GM21619 (cell line): ENCODE data around the gene CDC27.
"Not testable (repeated sequence)": the region's sequence is repeated elsewhere in the genome, so short reads cannot be mapped to it uniquely, and the experiment has no call there.

Source experiments
- ATAC-seq: cut with Tn5 transposase; IDR thresholded peaks from one replicate; pipeline ENCODE4 v1.9.1; 2021; ENCODE audit not compliant: unreplicated experiment

The CDC27 gene, protein sequence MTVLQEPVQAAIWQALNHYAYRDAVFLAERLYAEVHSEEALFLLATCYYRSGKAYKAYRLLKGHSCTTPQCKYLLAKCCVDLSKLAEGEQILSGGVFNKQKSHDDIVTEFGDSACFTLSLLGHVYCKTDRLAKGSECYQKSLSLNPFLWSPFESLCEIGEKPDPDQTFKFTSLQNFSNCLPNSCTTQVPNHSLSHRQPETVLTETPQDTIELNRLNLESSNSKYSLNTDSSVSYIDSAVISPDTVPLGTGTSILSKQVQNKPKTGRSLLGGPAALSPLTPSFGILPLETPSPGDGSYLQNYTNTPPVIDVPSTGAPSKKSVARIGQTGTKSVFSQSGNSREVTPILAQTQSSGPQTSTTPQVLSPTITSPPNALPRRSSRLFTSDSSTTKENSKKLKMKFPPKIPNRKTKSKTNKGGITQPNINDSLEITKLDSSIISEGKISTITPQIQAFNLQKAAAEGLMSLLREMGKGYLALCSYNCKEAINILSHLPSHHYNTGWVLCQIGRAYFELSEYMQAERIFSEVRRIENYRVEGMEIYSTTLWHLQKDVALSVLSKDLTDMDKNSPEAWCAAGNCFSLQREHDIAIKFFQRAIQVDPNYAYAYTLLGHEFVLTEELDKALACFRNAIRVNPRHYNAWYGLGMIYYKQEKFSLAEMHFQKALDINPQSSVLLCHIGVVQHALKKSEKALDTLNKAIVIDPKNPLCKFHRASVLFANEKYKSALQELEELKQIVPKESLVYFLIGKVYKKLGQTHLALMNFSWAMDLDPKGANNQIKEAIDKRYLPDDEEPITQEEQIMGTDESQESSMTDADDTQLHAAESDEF

GRCh38 chr17:47188876-47189731 lies at the start of gene CDC27:
Gene CDC27, minus strand, starts transcription at chr17:47189295. Its CDS starts 123 bp downstream, at chr17:47189172.
- peak; percentile 90 for ATAC-seq

DNA sequence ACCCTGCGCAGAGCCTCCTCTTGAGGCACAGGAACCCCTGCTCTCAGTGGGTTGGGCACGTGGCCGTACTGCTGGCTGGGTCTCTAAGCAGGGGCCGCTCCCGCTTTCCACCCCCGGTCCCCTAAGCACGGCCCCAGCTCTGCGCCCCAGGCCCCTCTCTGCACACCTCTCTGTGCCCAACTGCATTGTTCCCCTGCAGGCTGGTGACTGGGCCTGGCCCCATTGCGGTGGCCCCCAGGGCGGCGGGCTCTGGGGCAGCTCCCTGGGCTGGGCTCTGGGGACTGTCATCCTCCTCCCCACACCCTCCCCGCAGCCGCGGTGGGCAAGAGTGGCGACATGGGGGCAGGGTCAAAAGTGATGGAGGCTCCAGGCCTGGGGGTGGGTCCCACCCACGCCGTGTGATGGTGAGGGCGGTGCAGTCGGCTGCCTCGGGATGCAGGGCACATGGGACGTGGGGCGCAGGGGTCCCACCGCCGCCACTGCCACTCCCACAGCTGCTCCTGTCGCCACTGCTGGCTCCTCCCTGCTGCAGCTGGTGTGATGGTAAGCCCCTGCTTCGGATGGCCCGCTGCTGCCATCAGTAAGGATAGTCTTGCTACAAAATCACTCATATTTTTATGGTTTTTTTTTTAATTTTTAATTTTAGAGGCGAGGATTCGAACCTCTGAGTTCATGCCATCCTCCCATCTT lies 49.4 kb upstream of the CDC27 start:
- ATAC-seq = no peak

DNA sequence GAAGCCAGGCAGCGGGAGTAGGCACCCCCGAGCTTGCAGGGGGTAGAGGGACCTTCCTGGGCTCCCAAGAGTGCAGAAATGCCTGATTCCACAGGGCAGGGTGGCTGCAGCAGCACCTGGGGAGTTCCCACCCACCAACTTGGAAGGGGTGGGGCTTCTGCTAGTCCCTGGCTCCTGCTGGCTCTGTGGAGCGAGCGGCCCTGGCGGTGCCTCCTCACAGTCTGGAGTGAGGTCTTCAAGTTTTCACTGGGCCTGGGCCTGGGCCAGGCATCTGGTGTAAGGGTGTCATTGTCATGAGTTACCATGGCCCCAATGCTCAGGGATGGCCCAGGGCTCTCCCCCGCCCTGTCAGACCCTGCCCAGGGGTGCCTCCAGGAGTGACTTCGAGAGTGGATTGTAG lies 48.7 kb upstream of the CDC27 start:
- ATAC-seq = no peak

- ATAC-seq = no peak
These were observed 46.8 kb upstream of the CDC27 start for GRCh38 chr17:47235923-47236322.

DNA sequence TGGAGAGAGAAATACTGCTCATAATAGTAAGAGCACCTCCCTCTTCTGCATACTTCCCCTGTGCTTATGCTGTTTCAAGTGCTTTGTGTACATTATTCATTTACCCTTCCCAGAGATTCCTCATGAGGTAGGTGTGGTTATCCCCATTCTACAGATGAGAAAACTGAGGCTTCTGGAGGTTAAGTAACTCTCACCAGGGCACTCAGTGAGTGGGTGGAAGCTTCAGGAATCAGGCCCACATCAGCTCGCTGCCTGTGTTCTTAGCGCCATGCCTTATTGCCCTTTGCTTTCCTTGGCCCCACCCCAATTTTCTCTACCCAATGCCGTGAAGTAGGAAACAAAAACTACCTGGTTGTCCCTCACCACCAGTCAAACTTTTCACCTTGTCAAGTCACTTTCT lies 46.4 kb upstream of the CDC27 start:
- no peak for ATAC-seq

DNA sequence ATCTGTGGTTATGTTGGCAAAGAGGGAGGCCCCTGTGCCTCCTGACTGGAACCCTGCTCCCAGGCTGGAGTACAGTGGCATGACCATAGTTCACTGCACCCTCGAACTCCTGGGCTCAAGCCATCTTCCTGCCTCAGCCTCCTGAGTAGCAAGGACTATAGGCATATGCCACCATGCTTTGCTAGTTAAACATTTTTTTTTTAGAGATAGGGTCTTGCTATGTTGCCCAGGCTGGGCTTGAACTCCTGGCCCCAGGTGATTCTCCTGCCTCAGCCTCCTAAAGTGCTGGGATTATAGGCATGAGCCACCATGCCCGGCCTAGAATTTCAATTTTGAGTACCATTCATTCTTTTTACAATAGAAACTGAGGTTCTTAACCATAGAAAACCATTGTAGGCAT lies 43.4 kb upstream of the CDC27 start:
- ATAC-seq = no peak

- no peak for ATAC-seq
These were observed 42.8 kb upstream of the CDC27 start for GRCh38 chr17:47231866-47232265.

DNA sequence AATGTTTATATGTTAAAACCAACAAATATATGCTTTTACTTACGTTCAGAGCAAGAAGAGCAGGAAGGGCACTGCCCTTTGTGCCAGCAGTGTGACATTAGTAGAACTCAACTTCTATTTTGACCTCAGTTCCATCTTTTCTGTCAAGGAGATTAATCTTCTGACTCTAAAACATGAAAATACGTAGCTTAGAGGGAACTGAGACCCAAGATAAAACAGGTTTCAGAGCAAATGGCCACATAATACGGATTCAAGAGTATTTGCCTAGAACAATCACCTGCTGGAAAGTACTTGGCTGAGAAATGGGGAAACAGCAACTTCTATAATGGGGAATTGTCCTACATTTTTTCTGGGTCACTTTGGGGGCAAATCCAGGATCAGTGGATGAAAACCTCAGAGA lies 42.2 kb upstream of the CDC27 start:
- ATAC-seq = no peak

- ATAC-seq = no peak
These were observed 41.8 kb upstream of the CDC27 start for GRCh38 chr17:47230864-47231263.

DNA sequence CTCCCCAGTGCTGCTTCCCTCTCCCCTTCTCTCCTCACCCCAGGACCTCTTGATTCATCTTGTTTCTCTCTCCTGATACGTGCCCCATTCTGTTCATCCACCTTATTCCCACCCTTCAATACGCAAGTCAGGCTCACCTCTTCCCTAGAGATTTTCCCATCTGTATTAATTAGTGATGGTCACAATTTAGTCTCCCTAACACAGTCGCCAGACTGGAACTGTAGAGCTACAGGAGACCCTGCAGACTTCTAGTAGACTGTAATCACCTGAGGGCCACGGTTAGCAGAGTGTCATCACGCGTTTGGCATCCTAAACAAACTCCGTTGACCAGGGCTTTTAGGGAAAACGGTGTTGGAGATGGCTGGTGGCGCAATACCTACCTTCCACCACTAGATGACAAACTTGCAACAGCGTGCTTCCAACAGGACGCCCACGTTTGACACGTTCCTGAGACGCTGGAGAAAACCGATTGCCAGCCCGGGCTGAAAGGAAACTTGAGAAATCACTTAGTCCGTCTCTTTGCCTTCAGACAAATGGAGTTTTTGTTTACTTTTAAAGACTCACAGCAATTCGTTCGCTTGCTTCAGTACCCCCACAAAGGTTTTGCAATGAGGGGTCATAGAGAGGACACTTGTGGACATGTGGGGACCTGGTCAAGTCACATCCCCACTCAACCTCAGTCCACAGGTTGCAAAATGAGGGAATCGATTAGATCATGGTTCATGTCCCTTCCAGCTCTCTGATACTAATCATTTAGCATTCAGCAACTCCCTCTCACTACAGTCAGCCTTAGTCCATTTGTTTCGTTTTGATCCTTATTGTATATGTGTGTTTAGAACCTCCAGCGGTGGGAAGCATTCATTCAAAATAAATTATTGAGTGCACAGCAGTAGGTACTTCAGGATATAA lies 40.7 kb upstream of the CDC27 start:
- peak; percentile 64 for ATAC-seq

DNA sequence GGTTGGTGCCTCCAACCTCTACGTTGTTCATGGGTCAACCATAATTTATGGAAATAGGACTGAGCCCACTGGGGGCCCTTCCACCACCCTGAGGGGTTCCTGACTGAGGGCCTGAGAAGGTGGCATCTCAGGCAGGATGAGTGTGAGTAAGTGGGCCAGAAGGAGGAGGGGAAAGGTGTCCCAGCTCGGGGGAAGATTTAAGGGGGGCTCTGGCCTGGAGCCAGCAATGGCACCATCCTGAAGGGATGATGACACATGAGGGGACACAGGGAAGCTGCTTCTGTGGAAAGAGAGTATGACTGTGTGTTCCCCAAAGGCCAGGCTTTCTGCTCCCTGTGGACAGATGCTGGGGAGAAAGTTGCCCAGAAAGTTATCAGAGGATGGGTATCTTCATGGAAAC lies 38.8 kb upstream of the CDC27 start:
- ATAC-seq = no peak

GRCh38 chr17:47225911-47226688 lies 37.0 kb upstream of the CDC27 start:
- no peak for ATAC-seq

DNA sequence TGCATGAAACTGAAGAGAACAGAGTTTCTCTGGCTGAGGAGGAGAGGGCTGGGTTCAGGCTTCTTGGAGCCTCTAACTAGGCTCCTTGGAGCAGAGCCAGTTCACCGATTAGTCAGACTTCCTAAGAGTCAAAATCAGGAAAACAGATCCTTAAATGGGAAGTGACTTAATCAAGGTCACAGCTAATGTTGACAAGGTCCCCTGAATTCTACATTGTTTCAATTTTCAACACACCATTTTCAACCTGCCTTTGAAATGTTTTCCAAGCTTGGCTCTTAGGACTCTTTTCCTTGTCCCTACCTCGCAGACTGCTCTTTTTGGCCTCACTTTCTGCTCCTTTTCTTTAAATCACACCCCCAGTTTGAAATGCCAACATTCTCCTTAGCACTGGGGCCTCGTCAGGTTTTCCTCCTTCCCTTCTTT lies 36.4 kb upstream of the CDC27 start:
- ATAC-seq = no peak

- no peak for ATAC-seq
These were observed 35.9 kb upstream of the CDC27 start for GRCh38 chr17:47224966-47225365.

GRCh38 chr17:47224077-47224476 lies 35.0 kb upstream of the CDC27 start:
- not testable (repeated sequence) for ATAC-seq

- ATAC-seq = no peak
These were observed 34.4 kb upstream of the CDC27 start for GRCh38 chr17:47223460-47223859.

GRCh38 chr17:47223007-47223406 lies 33.9 kb upstream of the CDC27 start:
- no peak for ATAC-seq

GRCh38 chr17:47222047-47222446 lies 33.0 kb upstream of the CDC27 start:
- no peak for ATAC-seq

DNA sequence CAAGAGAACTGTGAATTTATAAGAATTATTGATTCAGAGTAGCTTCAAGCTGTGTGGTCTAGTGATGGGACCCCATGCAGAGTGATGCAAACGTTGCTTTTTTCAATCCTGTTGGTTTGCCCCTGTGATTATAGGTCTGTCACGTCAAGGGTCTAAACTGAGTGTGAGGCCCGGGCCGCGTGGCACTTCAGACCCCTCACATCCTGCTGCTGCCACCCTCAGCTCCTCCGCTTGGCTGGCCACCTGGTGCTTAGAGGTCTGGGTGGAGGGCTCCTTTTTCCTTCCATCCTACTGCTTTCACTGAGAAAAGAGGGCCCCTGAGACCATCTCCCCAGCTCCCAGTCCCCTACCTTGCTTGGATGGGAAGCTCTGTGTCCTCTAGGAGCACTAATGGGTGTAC lies 32.1 kb upstream of the CDC27 start:
- ATAC-seq = no peak
